NCI-H187 treated with DMSO at 0.1 percent for 48 hours (cell line): ENCODE measurements around the gene ASB18.
"Not testable (repeated sequence)": the region's sequence is repeated elsewhere in the genome, so short reads cannot be mapped to it uniquely, and the experiment has no call there.

ENCODE experiments used
- DNase-seq: peaks from one replicate; lab custom pipeline; 2025; lab: John Stamatoyannopoulos, UW

ASB18 gene, protein sequence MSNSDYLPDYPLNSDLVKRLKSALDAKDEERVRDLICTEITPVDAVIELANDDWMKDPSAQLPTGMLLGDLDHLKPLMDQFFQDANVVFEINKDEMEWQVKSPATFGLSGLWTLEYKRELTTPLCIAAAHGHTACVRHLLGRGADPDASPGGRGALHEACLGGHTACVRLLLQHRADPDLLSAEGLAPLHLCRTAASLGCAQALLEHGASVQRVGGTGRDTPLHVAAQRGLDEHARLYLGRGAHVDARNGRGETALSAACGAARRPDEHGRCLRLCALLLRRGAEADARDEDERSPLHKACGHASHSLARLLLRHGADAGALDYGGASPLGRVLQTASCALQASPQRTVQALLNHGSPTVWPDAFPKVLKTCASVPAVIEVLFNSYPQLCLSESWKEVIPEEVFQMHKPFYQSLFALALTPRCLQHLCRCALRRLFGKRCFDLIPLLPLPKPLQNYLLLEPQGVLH

GRCh38 chr2:236264256-236264655, at the start of gene ASB18:
Gene ASB18 (minus strand): TSS chr2:236264406. CDS start chr2:236264345, 61 bp downstream.
- DNase-seq: no peak

DNA sequence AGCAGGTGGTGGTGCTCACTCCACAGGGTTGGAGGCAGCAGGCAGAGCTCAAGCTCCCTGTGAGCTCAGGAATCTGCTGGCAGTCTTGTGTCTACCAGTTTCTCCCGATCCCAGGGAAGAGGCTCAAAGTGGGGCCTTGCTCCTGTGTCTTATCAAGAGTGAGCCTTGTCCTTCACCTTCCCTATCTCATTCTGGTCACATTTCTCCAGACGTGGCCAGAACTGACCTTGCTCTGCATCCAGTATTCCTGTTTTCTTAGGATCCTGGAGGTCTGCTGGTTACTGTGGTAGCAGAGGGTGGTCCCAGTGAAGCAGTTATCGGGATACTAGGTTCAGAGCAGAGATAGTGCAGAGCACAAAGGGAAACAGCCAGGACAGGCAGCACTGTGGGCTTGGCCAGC, 47.1 kb upstream of the ASB18 start:
- no peak for DNase-seq

GRCh38 chr2:236309669-236310029, 45.4 kb upstream of the ASB18 start:
- no peak for DNase-seq

GRCh38 chr2:236308855-236309668, 44.9 kb upstream of the ASB18 start:
- no peak for DNase-seq

DNA sequence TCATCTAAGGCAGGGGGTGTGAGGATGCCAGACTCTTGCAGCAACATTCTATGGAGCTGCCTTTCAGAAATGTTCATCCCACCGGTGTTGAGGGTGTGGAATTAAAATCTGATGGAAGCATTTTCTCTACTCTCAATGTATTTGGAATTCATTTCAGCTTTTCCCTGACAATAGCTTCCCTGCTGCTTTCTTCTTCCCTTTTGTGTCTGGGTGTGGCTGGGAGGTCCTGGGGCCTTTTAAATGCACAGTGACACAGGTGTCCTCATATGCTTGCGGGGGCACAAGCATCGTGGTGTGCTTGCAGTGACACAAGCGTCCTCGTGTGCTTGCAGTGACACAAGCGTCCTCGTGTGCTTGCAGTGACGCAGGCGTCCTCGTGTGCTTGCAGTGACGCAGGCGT, 43.4 kb upstream of the ASB18 start:
- no peak for DNase-seq

DNA sequence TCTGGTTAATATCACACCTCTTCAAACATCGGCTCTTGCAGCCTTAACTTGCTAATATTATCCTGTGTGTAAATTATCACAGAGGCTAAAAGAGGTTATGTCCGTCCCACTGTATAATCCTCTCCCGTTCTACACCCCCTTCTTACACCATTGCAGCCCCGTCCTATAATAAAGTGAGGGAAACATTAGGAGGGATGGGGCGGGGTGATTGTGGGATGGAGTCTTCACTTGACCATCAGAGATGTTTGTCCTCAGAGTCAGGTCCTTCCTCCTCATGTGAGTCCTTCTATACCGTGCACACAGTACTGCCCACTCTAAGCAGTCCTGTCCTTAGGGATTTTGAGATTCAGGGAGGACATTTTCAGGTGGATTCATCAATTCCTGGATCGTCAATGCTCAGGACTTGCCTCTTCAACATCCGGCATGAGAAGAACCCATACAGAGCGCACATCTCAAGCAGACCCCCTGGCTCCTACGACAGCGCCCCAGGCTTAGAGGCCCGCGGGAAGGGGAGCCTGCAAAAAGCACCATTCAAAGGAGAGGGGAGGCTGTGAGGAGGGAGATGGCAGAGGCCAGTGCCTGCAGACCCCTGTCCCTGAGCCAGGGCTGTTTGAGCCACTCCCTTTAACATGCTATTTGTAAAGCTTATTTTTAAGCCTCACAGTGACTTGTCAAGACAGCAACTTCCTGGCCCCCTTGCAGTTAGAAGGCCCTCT, 42.8 kb upstream of the ASB18 start:
- no peak for DNase-seq

DNA sequence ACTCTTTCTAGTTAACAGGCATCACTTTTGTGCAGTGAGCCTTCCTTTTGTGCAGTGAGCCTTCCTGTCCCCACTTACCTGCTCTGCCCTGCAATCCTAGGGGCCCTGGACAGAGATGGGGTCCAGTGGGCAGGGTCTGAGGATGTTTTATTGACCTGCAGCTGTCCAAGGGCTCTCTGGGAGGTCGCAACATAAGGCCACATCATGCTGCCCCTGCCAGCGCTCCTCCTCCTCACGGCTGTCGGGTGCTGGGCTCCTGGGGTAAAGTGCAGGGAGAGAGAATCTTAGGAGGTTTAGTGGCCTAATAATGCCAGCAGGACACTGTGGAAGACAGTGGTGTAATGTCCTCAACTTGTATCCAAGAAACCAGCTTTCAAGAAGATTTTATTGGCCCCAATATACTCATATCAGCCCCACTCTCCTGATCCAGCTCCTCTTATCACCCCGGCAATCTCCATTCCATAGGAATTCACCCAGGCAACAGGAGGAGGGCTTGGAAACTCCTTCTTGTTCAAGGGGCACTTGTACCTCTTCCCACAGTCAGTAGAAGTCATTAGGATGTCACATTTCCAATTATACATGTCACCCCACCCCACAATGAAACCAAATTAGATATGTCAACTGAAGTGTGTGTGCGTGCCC, 41.9 kb upstream of the ASB18 start:
- DNase-seq: no peak

- no peak for DNase-seq
These were observed 41.3 kb upstream of the ASB18 start for GRCh38 chr2:236305531-236305930.

- DNase-seq: no peak
These were observed 39.7 kb upstream of the ASB18 start for GRCh38 chr2:236303935-236304334.

DNA sequence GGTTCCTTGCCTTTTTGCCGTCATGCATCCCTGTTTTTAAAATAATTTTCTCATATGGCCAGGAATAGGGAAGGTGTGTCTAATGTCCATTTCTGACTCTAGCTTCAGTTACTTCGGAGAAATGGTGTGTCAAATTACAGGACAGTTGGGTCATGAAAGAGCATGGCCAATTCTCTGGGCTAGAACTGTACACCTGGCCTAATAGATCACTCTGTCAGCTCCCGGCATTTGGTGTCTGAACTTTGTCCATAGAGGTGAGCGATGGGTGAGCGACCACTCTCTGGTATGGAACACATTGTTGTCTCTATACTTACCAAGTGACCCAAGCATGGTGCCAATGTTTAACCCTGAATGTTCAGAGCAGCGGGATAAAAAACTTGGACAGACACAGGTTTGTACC, 38.3 kb upstream of the ASB18 start:
- no peak for DNase-seq

- no peak for DNase-seq
These were observed 34.8 kb upstream of the ASB18 start for GRCh38 chr2:236298924-236299475.

DNA sequence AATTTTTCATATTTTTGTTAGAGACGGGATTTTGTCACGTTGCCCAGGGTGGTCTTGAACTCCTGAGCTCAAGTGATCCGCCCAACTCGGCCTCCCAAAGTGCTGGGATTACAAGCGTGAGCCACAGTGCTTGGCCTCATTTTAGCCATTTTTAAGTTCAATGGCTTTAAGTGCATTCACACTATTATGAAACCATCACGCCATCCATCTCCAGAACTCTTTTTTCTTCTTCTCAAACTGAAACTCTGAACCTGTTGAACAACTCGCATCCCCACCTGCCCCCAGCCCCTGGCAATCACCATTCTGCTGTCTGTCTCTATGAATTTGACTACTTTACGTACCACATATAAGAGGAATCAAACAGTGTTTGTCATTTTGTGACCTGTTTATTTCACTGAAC, 31.3 kb upstream of the ASB18 start:
- no peak for DNase-seq

DNA sequence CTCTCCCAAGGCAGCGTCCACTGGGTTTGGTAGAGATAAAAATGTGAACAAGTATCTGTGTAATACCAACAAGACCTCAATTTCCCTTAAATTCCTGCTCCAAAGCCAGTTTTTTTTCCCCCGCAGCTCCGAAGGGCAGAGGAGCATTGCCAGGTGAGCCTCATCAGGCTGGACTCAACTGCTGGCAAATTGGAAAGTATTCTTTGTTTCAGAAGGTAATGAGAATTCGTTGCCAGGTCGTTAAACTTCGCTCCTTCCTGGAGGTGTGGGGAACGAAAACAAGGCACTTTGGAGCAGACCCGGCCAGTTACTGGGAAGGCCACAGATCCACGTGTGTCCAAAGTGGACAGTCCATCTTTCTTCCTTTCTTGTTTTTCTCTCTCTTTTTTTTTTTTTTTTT, 30.4 kb upstream of the ASB18 start:
- DNase-seq: no peak

DNA sequence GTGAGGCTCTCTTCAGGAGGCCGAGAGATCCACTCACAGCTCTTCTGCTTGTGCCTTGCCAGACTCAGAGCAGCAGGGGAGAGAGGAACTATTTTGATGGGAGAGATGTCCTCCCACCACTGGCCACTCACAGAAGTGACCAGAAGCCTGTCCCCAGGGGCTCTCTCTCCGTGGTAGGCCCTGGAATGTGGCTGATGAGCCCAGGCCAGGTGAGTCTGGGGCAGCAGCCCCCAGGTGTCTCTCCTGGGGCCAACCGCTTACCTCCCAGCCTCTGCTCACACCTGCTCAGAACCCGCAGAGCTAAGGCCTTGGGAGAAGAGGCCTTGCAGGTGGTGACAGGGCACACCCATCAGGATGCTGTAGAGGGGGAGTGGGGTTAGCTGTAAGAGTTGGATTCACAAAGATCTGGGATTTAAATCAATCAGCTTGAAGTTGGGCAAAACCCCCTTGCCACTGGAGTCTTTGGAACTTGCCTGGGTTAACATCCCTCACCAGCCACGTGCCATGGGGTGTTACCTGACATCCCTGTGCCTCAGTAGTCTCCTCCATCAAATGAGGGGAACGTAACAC, 29.1 kb upstream of the ASB18 start:
- no peak for DNase-seq

- DNase-seq: no peak
These were observed 27.7 kb upstream of the ASB18 start for GRCh38 chr2:236291911-236292310.

GRCh38 chr2:236291476-236291875, 27.3 kb upstream of the ASB18 start:
- DNase-seq: no peak

DNA sequence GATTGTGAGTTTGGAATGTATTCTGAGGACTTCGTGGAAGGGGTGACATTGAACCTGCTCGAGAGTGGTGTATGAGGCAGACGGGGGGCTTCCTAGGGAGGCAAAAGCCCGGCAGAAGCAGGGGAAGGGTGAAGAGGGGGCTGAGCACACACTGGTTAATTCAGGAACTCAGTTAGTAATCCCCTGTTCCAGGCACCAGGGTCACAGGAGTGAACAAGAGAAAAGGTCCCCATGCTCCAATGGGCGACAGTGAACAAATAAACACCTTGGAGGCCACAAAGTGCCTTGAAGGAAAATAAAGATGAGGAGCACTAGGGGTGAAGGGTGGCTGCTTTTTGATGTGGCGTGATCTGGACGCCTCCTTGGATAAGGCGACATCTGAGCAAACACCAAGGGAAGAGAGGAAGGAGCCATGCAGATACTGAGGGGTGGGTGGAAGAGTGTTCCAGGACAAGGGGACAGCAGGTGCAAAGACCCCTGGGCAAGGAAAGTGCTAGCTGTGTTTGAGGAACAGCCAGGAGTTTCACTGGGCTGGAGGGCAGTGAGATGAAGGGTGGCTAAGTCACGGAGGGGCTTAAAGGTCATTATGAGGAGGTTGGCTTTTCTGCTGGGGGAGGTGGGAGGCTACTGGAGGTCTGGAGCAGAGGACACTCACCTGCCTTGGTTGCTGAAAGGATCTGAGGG, 26.7 kb upstream of the ASB18 start:
- no peak for DNase-seq

DNA sequence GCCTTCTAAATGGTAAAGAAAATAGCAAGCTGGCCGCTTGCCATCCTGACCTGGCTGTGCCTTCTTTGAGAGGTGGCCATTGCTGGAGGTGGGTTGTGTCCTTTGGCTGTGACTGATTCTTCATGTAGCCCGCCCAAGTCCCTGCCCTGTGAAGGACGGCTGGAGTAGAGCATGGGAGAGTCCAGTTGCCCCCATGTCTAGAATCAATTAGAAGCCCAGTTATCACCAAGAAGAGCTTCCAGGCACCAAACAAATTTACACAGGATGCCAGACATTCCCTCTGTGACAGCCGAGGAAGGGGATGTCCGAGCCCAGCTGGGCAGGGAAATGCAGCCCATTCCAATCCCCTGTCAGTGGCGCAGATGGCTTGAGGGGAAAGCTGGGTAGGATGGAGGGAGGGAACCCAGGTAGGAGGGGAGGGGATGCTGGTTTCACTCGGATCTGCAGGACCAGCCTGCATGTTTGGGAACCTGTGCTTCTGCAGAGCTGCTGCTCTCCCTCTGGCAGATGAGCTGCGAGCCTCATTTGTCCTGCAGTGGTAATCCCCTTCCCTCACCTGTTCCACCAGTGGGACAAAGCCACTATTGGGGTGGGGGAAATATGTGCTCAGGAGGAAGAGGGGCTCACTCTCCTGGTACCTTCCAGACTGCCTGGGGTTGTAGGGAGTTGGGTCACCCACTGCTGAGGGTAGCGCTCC, 25.7 kb upstream of the ASB18 start:
- DNase-seq: no peak

- not testable (repeated sequence) for DNase-seq
These were observed 24.2 kb upstream of the ASB18 start for GRCh38 chr2:236288373-236288772.

GRCh38 chr2:236287656-236288055, 23.4 kb upstream of the ASB18 start:
- no peak for DNase-seq
